ENCODE measurements around the gene TANGO2. TPM values are rescaled to one million over a fixed set of nuclear protein-coding genes. Genes with fewer than 3 reads are reported as not detected.

The TANGO2 gene
- total RNA-seq, 1 experiment from 2014 or later = 29.6 TPM

- no peak for DNase-seq (ENCODE audit: low spot score)
Measured at GRCh38 chr22:20106205-20106848, 85.4 kb downstream of the TANGO2 start.

GRCh38 chr22:20106849-20107237, 85.9 kb downstream of the TANGO2 start:
- no peak for DNase-seq (ENCODE audit: low spot score)

DNA sequence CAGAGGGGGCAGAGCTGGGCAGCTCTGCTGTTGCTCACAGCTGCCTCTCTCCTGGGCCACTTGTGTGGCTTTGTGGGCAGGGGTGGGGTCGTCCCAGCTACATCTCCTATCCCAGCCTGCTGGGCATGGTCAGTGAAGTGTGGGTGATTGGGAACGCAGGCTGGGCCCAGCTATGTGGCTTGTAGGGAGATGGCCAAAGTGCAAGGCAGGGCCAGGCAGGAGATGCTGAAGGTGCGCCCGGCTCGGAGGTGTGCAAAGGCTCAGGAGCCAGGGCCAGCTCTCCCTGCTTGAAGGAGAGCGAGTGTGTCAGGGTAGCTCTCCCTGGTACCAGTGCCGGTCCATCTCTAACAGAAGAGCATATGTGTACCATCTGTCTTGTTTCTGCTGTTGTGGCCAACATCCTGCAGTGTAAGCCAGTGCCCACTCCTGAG, 86.6 kb downstream of the TANGO2 start:
- DNase-seq (ENCODE audit: low spot score) = no peak

GRCh38 chr22:20107951-20108756, 87.2 kb downstream of the TANGO2 start:
- DNase-seq (ENCODE audit: low spot score) = no peak

DNA sequence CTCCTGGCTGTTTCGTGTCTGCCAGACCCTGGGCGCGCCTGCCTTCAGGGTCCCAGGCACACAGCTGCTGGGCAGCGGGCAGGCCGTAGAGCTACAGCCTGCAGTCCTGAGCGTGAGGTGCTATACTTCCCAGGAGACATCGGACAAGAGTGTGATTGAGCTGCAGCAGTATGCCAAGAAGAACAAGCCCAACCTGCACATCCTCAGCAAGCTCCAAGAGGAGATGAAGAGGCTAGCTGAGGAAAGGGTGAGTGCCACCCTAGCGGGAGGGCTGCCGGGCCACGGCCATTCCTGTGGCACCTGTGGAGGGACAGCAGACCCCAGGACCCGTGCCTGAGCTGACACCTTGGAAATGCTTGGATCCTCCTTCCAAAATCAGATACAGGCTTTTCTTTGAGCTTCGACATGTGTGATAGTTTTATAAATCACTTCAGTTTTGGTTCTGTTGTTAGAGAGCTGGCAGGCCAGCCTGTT, 87.9 kb downstream of the TANGO2 start:
- DNase-seq (ENCODE audit: low spot score) = no peak

GRCh38 chr22:20109411-20110358, 88.8 kb downstream of the TANGO2 start:
- DNase-seq (ENCODE audit: low spot score) = no peak

DNA sequence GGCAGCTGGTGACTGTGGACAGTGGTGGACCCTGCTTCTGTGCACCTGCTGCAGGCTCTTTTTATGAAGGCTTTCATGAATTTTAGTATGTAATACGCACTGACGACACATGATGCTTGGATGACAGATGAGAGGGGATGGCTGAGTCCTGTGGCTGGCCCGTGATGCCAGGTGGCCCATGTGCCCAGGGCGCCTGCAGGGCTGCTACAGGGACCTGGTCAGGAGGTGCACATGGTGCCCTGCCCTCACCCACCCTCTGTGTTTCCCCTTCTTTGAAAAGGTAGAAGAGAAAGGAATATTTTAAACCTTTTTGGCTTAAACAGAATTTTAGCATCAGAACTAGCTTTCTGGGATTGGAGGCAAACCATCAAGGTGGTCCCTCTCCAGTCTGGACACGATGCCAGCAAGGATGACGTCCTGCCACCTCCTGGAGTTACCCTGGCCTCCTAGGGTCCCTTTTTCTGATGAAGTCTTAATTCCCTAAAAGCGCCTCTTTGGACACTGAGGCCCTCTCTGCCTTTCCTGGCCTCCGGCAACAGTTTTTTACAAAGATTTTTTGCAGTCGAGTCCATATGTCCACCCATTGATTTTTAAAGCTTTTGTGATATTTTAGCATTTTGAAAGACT, 89.6 kb downstream of the TANGO2 start:
- DNase-seq (ENCODE audit: low spot score) = no peak

DNA sequence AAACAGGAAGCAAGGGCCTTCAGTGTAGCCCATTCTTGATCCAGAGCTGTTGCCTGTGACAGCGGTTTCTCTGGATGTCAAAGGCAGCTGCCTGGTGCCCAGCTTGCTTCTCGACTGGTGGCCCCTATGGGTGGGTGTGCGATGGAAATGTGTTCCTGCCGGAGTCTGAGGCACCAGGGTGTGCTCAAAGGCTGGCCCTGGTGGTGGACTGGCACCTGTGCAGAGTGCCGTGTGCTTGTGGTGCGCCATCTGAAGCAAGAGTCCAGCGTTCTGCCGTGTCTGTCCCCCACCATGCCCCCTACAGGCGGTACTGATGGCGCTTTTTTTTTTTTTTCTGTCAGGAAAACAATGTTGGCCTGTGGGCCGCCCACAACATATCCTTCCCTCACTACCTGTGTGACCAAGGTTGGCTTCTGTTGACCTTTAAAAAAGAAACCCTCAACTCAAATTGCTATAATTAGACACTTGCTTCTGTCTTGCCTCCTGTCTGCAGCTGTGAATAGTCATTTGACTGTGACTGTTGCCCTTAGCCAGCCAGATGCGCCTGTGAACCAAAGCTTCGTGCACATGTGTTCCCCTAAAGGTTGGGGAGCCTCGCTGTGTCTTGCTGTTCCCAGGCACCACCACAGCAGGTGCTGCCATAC, 90.3 kb downstream of the TANGO2 start:
- peak; percentile 10 for DNase-seq (ENCODE audit: low spot score)

DNA sequence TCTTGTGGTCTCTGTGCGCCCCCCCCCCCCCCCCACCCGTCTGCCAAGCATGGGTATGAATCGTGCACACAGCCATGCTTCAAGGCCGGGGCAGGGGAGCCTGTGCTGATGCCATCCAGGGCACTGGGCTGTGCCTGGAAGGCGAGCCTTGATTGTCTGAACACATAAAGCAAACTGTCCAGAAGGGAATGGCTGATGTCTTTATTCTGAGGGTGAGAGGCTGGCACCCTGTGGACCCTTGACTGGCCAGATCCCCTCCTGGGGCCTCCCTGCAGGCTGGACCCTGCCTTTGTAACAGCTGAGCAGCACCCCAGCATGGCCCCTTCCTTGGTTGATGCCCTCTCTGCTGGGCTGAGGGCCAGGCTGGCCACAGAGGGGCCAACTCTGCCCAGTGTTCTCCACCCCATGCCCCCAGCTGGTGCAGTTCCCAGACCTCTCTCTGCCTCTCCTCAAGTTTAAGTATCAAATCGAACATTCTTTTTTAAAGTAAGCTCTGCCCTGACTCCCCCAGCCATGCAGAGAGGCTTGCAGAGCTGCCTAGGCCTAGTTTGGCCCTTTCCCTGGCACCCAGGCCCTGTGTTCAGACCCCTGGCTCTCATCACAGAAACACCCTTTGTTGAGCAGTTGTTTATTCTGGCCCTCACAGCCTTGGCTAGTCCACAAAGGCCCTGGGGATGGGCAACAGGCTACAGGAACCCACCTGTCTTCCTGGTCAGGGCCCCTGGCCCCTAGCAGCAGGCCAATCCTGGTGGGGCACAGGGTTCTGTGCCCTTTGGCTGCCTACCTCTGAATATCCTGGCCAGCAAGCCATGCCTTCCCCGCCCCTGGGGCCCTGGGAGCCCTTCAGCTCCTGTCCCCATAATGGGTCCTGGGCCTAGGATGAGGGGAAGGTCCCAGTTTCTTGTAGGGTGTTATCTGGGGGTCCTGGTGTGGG, 91.0 kb downstream of the TANGO2 start:
- DNase-seq (ENCODE audit: low spot score) = no peak

DNA sequence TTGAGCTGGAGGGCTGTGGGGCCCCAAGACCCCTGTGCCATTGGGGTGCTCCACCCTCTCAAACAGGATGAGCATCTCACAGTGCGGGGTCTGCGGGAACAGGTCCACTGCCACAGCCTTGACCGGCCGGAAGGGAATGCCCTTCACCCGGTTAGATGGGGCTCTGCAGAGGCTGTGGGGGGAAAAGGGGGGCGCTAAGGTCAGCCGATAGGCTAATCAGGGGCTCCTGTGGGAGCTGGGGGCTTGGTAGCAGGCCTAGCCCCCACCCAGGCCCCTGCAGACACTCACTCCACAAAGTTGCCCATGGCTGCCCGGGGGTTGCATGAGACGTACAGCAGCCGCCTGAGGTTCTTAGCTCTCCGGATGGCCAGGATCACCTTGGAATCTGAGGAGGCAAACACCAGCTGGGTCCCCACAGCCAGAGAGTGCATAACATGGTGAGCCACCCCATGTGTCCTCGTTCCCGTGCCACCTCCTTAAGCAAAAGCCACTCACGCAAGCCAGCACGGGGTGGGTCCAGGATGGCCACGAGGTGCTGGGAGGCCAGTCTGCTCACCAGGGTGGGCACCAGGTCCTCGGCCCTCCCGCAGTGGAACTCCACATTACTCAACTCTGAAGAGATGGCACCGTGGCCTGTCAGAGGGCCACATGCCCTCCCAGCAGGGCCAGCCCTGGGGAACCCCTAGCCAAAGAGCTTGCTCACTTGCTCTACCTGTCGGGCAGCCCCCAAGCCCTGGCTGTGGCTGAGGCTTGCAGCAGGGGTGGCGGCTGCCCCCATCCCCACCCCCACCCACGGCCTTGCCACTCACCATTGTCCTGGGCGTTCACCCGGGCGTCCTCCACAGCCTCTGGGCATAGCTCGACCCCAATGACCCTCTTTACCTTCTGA, 92.0 kb downstream of the TANGO2 start:
- DNase-seq (ENCODE audit: low spot score) = no peak

- no peak for DNase-seq (ENCODE audit: low spot score)
Measured at GRCh38 chr22:20113551-20114310, 92.8 kb downstream of the TANGO2 start.

DNA sequence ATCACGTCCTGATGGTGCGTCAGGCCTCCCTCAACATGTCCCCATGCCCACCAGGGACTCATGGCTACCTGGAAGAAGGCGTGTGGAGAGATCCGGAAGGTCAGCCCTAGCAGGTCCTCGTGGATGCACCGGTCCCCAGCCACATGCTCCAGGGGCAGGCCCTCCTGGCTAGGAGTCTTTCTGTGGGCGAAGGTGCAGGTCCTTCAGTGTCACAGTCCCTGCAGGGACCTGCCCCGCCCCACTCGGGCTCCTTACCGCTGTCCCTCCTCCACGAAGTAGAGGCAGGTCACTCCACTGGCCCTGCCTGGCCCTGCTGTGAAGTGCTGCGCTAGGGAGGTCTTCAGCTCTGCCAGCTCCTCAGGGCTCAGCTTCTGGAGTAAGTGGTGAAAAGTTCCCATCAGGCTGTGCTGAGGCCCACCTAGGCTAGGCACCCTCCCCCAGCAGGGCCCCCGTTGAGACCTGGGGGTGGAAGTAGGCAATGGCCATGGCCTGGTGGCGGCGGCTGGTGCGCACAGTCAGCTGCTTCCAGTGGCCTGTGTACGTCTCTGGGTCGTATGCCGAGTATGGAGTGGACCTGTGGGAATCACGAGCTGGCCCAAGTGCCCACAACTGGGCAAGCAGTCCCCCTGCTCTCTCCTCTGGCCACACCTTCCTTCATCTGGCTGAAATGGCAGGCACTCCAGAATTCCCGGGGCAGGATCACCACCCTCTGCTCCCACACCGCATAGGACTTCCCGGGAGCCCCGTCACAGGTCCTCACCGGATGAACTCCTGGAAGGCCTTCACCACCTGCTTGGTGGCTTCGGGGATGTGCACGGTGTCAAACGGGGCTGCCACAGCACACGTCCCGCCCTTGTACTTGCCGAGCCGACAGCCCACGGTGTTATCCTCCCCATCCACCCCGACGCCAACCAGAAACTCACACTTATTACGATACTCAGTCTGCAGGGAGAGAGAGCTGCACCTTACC, 93.9 kb downstream of the TANGO2 start:
- no peak for DNase-seq (ENCODE audit: low spot score)

DNA sequence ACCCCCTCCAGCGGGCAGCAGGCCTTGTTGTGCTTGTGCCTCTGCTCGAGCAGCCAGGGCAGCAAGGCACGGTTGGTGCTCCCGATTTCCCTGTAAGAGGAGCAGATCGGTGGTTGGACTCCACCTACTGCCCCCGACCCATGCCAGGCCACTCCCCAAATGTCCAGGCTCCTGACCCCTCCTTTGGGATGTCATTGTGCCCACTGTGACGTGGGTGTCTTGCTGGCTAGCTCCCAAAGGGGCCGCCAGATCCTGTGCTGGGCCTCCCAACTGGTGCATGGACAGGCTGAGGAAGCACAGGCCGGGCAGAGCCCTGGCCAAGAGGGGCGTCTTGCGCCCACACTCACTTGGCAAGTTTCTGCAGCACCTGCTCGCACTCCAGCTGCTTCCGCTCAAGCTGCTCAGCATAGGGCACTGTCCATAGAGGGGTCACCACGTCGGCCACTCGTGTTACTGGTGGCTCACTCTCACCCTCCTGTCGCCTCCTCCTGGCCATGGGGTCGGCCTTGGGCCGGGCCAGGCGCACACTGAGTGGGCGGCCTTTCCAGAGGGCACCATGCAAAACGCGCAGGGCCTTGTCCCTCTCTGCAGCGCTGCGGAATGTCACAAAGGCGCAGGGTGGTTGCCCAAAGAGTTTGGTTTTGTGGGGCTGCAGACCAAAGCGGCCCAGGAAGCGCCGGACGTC, 94.9 kb downstream of the TANGO2 start, which contains the start of gene RANBP1:
RANBP1 (plus strand) TSS at position 414 of the 685 bp plus-strand sequence; CDS start at position 495, 81 bp downstream.
- DNase-seq (ENCODE audit: low spot score) = no peak

- DNase-seq (ENCODE audit: low spot score) = no peak
Measured at GRCh38 chr22:20116376-20116950, 95.6 kb downstream of the TANGO2 start.
